H1 (cell line): ENCODE measurements around the gene WDR45B.

Experiments used
- BCL11A ChIP-seq, 2 experiments: IDR thresholded peaks; one replicate each; pipeline ENCODE4 v1.6.1; 2011; ENCODE audit warnings: low read depth in 2 of 2, low read length in 2 of 2, mild to moderate bottlenecking in 2 of 2
- EP300 ChIP-seq, 2 experiments: IDR thresholded peaks; 1 replicate in 1 of 2; 2 replicates in 1 of 2; pipeline ENCODE4 v1.6.1; 2011 to 2012; ENCODE audit warnings: low read depth in 2 of 2, low read length in 2 of 2, mild to moderate bottlenecking in 2 of 2, borderline replicate concordance in 1 of 2, inconsistent platforms in 1 of 2, moderate library complexity in 1 of 2
- FOSL1 ChIP-seq: IDR thresholded peaks from 2 replicates; pipeline ENCODE4 v1.6.1; 2011; ENCODE audit warnings: mild to moderate bottlenecking, low read depth, low read length, moderate library complexity; ENCODE audit not compliant: insufficient read depth
- JUN ChIP-seq: IDR thresholded peaks from 2 replicates; pipeline ENCODE4 v1.6.1; 2011; ENCODE audit warnings: low read depth, mild to moderate bottlenecking, improper control_type of control experiment, low read length
- RXRA ChIP-seq: IDR thresholded peaks from 2 replicates; pipeline ENCODE4 v1.6.1; 2011; ENCODE audit warnings: low read depth, mild to moderate bottlenecking, low read length, moderate library complexity; ENCODE audit not compliant: insufficient read depth
- TAF1 ChIP-seq: IDR thresholded peaks from 2 replicates; pipeline ENCODE4 v1.6.1; 2011; ENCODE audit warnings: mild to moderate bottlenecking, low read depth, low read length
- TF ChIP-seq, protein P1 (sequence below), 3 experiments: IDR thresholded peaks; 1 replicate in 2 of 3; 2 replicates in 1 of 3; pipeline versions ENCODE4 v1.5.1 to v1.6.1; 2011; ENCODE audit warnings: low read length in 3 of 3, mild to moderate bottlenecking in 3 of 3, inconsistent platforms in 2 of 3, low read depth in 1 of 3, moderate library complexity in 1 of 3; ENCODE audit not compliant: insufficient read depth in 1 of 3; ENCODE audit errors: control extremely low read depth in 1 of 3

DNA sequence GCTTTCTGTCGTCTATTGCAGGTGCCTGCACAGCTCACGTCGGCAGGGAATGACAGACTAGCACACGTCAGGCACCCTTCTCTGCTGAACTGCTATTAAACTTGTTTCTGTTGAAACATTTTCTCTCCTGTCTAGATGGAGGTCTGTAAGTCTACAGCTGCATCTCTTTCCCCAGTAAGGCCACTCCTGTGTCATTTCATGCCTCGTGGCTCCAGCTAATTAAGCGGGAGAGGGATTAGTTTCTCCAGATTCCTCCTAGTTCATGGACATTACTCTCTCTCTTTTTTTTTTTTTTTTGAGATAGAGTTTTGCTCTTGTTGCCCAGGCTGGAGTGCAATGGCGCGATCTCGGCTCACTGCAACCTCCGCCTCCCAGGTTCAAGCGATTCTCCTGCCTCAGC lies 74.2 kb downstream of the WDR45B start:
- TF ChIP-seq EP300 (IDR thresholded peaks at IDR 0.05; ENCODE audit: borderline replicate concordance in 1 of 2, low read depth in 2 of 2, low read length in 2 of 2) (no peak), BCL11A (IDR thresholded peaks at IDR 0.05; ENCODE audit: low read depth in 2 of 2, low read length in 2 of 2) (no peak), JUN (no peak), TAF1 (no peak), FOSL1 (no peak), RXRA (no peak)
- TF ChIP-seq, protein P1, sequence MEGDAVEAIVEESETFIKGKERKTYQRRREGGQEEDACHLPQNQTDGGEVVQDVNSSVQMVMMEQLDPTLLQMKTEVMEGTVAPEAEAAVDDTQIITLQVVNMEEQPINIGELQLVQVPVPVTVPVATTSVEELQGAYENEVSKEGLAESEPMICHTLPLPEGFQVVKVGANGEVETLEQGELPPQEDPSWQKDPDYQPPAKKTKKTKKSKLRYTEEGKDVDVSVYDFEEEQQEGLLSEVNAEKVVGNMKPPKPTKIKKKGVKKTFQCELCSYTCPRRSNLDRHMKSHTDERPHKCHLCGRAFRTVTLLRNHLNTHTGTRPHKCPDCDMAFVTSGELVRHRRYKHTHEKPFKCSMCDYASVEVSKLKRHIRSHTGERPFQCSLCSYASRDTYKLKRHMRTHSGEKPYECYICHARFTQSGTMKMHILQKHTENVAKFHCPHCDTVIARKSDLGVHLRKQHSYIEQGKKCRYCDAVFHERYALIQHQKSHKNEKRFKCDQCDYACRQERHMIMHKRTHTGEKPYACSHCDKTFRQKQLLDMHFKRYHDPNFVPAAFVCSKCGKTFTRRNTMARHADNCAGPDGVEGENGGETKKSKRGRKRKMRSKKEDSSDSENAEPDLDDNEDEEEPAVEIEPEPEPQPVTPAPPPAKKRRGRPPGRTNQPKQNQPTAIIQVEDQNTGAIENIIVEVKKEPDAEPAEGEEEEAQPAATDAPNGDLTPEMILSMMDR (IDR thresholded peaks at IDR 0.05; ENCODE audit: control extremely low read depth in 1 of 3, insufficient read depth in 1 of 3, low read depth in 1 of 3, low read length in 3 of 3), result no peak
